DMS153 treated with DMSO at 0.1 percent for 48 hours (cell line): Measurements from ENCODE around the gene SLC27A6.
"Not testable (repeated sequence)": the region's sequence is repeated elsewhere in the genome, so short reads cannot be mapped to it uniquely, and the experiment has no call there.

ENCODE experiments used
- DNase-seq: peaks from one replicate; lab custom pipeline; 2025; ENCODE audit not compliant: unreplicated experiment; lab: John Stamatoyannopoulos, UW

SLC27A6 gene

DNA sequence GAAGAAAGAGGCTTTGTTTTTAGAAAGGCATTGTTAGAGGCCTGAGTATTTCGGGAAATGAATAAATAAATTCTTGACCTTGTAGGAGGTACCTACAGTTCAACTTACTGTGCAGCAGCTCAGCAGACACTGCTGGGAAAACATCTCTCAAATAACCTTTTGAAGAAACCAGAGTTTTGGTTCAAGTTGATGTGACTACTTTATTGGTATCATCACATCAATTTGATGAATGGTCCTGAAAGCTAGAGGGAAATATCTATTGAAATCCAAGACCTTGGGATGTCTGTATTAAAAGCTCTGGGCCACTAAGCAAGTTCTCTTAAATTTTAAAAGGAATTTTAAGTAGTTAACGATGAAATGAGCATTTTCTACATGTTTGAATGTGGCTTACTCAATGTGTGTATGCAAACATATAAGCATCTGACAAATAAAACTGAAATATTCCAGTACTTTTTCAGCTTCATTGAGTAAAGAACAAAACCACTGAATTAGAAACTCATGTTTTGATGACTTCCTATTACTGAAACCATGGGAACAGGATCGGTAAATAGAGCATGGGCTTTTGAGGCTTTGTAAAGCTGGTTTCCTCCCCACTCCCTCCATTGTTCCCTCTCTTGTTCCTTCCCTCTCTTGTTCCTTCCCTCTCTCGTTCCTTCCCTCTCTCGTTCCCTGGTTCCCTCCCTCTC, 36.7 kb downstream of the SLC27A6 start:
- DNase-seq, result no peak

DNA sequence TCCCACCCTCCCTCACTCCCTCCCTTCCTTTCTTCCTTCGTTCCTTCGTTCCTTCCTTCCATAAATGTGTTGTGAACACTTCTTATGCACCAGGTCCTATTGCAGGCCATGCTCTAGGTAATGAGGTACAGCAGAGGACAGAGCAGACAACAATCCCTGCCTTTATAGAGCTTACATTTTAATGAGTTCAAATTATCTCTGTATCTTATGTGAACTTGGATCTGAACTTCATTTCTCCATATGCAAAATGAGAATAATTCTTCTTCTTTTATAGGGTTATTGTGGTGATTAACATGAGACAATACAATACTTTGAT, 37.2 kb downstream of the SLC27A6 start:
- DNase-seq, result no peak

DNA sequence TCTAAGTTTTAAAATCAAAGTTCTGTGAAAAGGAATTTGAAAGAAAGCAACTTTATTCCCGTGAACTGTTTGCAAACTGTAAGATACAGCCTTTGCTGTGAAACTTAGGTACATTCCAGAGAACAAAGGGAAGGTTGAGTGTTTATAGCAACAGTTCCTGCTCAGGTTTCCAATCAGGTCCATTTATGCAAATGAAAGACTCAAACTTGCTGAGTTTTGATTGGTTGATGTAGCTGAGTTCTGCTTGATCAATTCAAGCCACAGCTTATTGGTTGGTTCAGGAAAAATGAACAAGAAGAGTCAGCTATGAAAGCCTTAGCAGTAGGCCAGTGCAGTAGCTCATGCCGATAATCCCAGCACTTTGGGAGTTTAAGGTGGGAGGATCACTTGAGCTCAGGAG, 37.9 kb downstream of the SLC27A6 start:
- DNase-seq, result no peak

GRCh38 chr5:129014185-129014584, 48.9 kb downstream of the SLC27A6 start:
- DNase-seq, result no peak

GRCh38 chr5:129018837-129019236, 53.5 kb downstream of the SLC27A6 start:
- DNase-seq, result no peak

GRCh38 chr5:129019401-129019908, 54.2 kb downstream of the SLC27A6 start:
- DNase-seq, result no peak

DNA sequence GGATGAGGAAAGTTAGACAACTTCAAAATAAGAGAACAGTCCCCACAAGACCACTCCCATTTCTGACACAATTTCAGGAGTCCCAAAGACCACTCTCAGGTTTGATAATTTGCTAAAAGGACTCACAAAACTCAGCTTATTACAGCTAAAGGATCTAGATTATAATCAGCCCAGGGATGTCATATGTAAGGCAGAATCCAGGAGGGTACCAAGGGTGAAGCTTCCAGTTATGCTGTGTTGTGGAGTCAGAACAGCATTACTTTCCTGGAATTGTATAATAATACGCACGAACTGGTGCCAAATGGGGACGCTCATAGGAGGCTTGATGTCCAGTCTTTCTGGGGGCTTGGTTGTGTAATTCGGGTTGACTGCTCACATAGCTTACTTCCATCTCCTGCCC, 55.4 kb downstream of the SLC27A6 start:
- no peak for DNase-seq

DNA sequence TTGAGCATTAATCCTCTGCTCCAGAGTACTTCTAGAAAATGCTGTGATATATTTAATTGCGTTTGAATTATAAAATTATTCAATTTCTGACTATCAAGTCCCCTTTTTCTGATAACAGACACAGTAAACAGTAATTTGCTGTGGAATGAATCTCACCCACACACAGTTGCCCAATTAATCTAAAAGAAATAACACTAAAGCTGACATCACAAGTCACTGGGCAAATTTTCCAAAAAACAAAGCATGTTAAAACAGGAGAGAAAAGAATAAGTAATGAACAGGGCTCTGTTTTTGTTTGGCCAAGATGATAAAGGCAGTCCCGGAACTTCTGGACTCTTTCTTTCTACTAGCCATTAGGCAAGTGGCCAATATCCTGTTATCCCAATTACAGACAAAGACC, 56.5 kb downstream of the SLC27A6 start:
- DNase-seq, result no peak

- no peak for DNase-seq
These were observed 57.3 kb downstream of the SLC27A6 start for GRCh38 chr5:129022599-129022998.

DNA sequence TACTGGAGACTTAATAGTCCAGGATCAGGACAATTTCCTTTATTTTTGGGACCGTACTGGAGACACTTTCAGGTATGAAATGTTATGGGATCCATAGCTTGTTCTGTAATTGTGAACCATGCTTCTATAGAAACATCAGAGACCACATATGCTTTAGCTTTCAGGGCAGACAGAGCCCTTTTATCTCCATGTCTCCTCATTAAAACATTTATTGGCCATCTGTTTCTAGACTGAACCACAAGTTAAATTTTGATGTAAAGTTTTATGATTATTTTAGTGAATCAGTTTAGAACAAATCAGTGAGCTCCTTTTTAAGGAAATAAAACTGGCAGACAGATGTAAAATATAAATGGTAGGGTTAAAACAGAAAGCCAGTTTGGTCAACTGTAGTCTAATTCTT, 62.0 kb downstream of the SLC27A6 start:
- DNase-seq, result no peak

DNA sequence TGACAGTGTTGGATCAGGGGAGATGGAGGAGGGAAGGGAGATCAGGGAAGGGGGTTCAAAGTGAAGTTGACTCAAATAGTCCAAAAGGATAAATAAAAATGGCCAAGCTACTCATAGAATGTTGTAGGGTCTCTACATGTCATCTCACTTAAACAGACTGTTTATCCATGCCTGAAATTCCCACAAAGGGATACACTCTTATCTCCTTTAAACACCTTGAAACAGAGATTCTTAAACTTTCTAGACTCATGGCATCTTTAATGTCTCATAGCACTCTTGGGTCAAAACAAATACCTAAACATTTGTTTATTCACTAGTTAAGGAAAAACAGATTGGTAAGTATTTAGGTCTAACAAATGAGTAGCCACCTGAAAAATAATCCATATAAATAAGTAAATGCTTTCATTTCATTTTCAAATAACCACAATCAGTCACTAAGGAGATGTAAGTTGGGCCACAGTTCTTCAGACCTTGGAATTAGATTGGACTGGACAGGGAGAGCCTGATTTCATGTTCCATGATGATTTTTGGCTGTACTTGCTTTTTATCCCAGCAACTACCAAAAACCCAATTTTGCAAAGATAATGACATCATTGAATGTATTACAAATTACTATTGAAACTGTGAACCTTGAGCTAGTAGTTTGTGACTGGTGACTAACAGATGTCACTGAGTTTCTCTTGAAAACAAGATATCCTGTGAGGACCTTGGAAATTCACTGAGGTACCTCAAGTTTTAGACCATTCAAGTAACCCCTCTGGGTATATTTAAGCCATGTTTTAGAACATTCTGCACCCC, 66.8 kb downstream of the SLC27A6 start:
- no peak for DNase-seq

DNA sequence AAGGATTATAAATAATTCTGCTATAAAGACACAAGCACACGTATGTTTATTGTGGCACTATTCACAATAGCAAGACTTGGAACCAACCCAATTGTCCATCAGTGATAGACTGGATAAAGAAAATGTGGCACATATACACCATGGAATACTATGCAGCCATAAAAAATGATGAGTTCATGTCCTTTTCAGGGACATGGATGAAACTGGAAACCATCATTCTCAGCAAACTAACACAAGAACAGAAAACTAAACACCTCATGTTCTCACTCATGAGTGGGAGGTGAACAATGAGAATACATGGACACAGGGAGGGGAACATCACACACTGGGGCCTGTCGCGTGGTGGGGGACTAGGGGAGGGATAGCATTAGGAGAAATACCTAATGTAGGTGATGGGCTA, 71.0 kb downstream of the SLC27A6 start:
- not testable (repeated sequence) for DNase-seq

GRCh38 chr5:129041196-129041881, 76.1 kb downstream of the SLC27A6 start:
- no peak for DNase-seq

GRCh38 chr5:129042306-129042705, 77.0 kb downstream of the SLC27A6 start:
- no peak for DNase-seq

DNA sequence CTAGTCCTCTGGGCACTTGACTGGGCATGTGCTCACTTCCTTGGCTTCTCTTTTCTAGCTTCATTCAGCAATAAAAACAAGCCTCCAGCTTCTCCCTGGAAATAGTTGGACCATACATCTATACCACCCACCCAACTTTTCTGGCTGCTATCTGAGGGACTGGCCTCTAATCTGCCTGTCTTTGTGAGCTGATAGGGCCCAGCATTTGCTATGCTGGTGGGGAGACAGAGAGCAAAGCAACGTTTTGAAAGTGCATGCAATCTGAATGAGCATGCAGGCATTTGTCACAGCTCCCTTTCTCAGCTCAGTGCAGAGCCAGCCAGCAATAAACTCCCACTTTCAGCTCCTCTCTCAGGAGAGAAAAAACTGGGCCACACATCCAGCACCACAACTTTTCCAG, 78.6 kb downstream of the SLC27A6 start:
- no peak for DNase-seq

- no peak for DNase-seq
These were observed 80.9 kb downstream of the SLC27A6 start for GRCh38 chr5:129046151-129046550.

GRCh38 chr5:129048509-129048908, 83.2 kb downstream of the SLC27A6 start:
- no peak for DNase-seq

- DNase-seq, result no peak
These were observed 84.0 kb downstream of the SLC27A6 start for GRCh38 chr5:129049126-129049799.

DNA sequence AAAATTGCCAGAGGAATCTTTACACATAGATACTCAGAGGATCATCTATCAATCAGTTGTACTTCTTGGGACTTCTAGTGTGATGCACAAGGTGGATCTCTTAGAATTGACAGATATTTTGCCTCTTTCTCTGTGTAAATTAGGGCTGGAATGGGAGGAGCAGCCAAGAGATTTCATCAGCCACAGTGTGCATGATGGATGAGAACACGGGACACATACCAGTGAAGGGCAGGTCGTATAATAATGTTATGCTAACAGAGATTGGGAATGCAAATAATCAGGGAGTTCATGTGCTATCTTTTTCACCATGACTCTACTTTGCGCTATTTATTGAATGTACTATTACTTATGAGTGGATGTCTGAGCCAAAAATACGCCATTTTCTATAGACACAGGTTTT, 86.0 kb downstream of the SLC27A6 start:
- no peak for DNase-seq

- no peak for DNase-seq
These were observed 88.2 kb downstream of the SLC27A6 start for GRCh38 chr5:129053438-129053837.

GRCh38 chr5:129057329-129057728, 92.0 kb downstream of the SLC27A6 start:
- DNase-seq, result no peak
